Mesothelial cell of epicardium (in vitro differentiated cells): ENCODE measurements around the gene BAHCC1. TPM values are rescaled to one million over a fixed set of nuclear protein-coding genes. Genes with fewer than 3 reads are reported as not detected.

Source experiments
- DNase-seq, 2 experiments: peaks; one replicate each; pipeline ENCODE4 v3.0.0; 2021; ENCODE audit warnings: low spot score in 2 of 2; ENCODE audit not compliant: unreplicated experiment in 2 of 2
- H3K27ac Mint-ChIP-seq: 2 replicates; pipeline ENCODE4 v1.8.0; 2021; ENCODE audit warnings: mixed read lengths
- H3K27me3 Mint-ChIP-seq: 2 replicates; pipeline ENCODE4 v1.8.0; 2021; ENCODE audit warnings: low read depth, mixed read lengths
- H3K36me3 Mint-ChIP-seq: 2 replicates; pipeline ENCODE4 v1.8.0; 2021; ENCODE audit warnings: mixed read lengths
- H3K4me1 Mint-ChIP-seq: 2 replicates; pipeline ENCODE4 v1.8.0; 2021; ENCODE audit warnings: mixed read lengths
- H3K4me3 Mint-ChIP-seq: 2 replicates; pipeline ENCODE4 v1.8.0; 2021; ENCODE audit warnings: mild to moderate bottlenecking, moderate library complexity, mixed read lengths
- H3K9me3 Mint-ChIP-seq: 2 replicates; pipeline ENCODE4 v1.8.0; 2021; ENCODE audit warnings: mixed read lengths
- total RNA-seq: library from RNA; stranded (reverse); gene quantifications from 3 replicates; pipeline ENCODE4 v1.2.1, GENCODE V29; 2021
- TF ChIP-seq, protein P1 (sequence below): fragments of 200-600 bp; sonication (generic); IDR thresholded peaks from one replicate; pipeline ENCODE4 v1.5.0; 2021; ENCODE audit warnings: antibody characterized with exemption; ENCODE audit not compliant: unreplicated experiment

The BAHCC1 gene
- total RNA-seq, 1 donor from 2014 or later, result 34.9 TPM

DNA sequence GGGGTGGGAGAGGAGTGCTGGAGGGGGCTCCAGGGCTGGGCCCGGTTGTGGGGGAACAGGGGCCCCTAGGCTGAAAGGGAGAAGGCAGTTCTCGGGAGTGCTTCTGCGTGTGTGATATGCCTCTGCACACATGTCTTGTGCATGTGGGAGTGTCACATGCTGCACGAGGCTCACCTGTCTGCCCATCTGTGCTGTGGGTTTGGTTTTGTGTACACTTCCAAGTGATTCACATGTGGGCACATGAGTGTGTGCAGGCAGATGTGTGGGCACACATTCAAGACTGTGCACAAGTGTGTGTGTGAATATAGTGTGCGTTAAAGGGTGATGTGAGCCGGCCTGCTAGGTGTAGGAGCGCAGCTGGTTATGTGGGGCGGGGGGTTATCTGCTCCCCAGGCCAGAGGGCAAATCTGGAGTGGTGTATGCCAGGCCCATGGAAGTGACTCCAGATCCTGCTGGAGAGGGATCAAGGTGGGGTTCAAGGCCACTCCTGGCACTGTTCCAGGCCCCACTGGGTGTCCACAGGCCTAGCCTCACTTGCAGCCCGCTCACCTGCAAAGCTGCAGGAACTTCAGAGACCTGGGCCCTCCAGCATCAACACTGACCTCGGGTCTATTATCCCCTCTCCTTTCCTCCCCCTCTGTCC lies 3.8 kb upstream of the BAHCC1 start:
- H3K4me1 Mint-ChIP-seq, result peaks cover 63% of the 10 kb centered on the region
- H3K4me3 Mint-ChIP-seq, result peak overlapping the region; percentile 71
- peak overlapping the region; percentile 96 for H3K27ac Mint-ChIP-seq
- DNase-seq, result no peak
- TF ChIP-seq, protein P1, sequence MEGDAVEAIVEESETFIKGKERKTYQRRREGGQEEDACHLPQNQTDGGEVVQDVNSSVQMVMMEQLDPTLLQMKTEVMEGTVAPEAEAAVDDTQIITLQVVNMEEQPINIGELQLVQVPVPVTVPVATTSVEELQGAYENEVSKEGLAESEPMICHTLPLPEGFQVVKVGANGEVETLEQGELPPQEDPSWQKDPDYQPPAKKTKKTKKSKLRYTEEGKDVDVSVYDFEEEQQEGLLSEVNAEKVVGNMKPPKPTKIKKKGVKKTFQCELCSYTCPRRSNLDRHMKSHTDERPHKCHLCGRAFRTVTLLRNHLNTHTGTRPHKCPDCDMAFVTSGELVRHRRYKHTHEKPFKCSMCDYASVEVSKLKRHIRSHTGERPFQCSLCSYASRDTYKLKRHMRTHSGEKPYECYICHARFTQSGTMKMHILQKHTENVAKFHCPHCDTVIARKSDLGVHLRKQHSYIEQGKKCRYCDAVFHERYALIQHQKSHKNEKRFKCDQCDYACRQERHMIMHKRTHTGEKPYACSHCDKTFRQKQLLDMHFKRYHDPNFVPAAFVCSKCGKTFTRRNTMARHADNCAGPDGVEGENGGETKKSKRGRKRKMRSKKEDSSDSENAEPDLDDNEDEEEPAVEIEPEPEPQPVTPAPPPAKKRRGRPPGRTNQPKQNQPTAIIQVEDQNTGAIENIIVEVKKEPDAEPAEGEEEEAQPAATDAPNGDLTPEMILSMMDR, result no peak
- H3K9me3 Mint-ChIP-seq, result no peaks in the 10 kb centered on the region
- H3K27me3 Mint-ChIP-seq, result no peaks in the 10 kb centered on the region
- no peaks in the 10 kb centered on the region for H3K36me3 Mint-ChIP-seq

DNA sequence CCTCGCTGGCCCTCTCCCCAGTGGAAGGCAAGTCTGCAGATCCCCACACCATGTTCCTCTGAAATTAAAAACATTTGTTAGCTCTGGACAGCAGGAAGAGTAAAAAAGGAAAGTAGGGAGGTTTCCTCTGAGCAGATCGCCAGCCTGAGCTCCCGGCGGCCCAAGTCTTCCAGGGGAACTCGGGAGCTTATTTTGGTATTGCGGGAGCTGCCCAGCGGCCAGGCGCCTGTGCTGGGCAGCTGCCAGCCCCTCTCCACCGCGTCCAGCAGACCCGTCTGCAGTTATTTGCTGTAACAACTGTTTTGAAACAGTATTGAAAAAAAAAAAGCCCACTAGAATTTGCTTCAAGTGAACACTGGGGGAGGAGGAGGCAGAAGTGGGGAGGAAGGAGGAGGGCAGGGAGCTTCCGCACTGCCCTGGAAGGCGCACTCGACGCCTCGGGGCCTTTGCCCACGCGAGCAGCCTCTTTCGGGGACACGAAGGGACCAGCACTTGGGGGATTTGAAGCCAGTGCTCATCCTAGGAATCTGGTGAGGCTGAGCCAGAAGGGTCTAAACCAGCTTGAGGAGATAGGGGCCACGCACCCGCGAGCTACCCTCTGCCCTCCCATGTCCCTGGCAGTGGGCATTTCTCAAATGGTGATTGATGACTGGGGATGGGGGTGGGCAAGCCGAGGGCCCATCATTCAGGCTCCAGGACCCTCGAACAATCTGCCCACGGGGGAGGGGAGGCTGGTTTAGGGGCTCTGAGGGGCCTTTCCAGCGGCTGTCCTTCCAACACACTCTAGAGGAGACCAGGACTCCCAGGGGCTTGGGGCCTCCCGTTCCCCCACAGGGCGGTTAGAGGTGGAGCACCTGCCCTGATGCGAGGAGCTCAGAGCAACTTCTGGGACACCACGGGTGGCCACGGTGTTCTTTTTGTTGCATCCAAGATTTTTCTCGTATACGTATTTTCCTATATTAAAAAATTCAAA lies 3.0 kb upstream of the BAHCC1 start:
- H3K4me3 Mint-ChIP-seq, result peak overlapping the region; percentile 71
- H3K36me3 Mint-ChIP-seq, result no peaks in the 10 kb centered on the region
- no peaks in the 10 kb centered on the region for H3K9me3 Mint-ChIP-seq
- H3K27me3 Mint-ChIP-seq, result no peaks in the 10 kb centered on the region
- peaks cover 63% of the 10 kb centered on the region for H3K4me1 Mint-ChIP-seq
- peak overlapping the region; percentile 96 for H3K27ac Mint-ChIP-seq
- no peak for DNase-seq
- TF ChIP-seq, protein P1, result no peak

DNA sequence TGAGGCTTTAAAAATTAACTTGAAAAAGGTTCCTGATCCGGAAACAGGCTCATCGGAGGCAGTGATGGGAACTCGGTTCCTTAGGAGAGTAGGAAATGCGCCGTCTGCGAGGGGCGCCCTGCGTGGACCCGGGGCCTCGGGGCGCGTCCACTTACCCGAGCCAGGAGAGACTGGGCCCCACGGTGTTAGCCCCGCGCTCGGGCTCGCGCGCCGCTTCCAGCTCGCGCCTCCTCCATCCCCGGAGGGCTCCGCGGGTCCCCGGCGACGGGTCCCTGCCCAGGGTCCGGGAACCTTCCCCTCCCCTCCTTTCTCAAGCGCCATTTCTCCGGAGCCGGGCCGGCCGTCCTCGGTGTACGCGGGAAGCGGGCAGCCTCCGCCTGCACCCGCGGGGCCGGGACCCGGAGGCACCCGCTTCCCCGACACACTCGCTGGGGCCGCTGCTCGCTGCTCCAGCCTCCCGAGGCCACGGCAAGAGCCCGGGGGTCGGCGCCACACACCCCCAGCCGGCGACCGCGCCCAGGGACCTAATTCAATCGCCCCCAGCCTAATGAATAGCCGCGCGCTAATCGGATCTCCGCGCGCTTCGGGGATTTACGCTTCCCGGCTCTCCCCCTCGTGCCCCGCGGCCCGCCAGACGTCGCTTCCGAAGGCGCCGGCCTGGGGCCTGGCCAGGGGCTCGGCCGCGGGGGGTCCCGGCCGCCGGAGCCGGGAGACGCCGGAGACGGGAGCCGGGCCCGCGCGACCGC lies 2.2 kb upstream of the BAHCC1 start:
- Mint-ChIP-seq H3K27me3 (no peaks in the 10 kb centered on the region), H3K27ac (peak overlapping the region; percentile 96), H3K4me1 (peaks cover 65% of the 10 kb centered on the region), H3K4me3 (peak overlapping the region; percentile 71), H3K9me3 (no peaks in the 10 kb centered on the region), H3K36me3 (no peaks in the 10 kb centered on the region)
- DNase-seq, result peak in 1 of 2 experiments; percentile 68
- TF ChIP-seq, protein P1, result no peak

DNA sequence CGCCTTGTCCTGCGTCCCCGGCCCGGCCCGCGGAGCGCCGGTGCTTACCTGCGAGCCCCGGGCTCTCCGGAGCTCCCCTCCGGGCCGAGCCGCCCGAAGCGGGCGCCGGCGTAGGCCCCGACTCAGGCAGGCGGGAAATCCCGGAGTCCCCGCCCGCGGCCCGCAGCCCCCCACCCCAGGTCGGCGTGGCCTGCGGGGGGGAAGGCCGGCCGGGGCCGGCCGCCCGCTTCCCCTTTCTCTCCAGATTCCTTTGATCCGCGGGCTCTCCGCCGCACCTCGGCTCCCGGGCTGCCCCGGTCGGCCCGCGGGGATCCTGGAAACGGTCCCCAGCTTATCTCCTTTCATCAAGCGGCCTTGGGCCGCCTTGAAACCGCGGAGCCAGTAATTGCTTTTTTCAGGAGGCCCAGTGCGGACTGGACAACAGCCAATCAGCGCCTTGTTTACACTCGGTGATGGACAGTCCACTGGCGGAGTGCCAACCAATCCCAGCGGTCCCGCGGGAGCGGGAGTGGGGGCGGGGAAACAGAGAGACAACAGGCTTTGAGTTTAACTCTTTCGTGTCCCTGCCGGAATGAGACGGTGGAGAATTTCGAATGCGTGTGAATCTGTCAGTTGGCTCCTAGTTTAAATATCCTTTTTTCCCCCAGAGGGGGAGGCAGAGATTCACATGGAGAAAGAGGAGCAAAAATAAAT lies 1.4 kb upstream of the BAHCC1 start:
- H3K36me3 Mint-ChIP-seq, result no peaks in the 10 kb centered on the region
- TF ChIP-seq, protein P1, result peak; percentile 13
- no peaks in the 10 kb centered on the region for H3K9me3 Mint-ChIP-seq
- peak; percentile 100 for DNase-seq
- H3K4me1 Mint-ChIP-seq, result peaks cover 63% of the 10 kb centered on the region
- no peaks in the 10 kb centered on the region for H3K27me3 Mint-ChIP-seq
- H3K4me3 Mint-ChIP-seq, result peak overlapping the region; percentile 83
- H3K27ac Mint-ChIP-seq, result peak overlapping the region; percentile 98

DNA sequence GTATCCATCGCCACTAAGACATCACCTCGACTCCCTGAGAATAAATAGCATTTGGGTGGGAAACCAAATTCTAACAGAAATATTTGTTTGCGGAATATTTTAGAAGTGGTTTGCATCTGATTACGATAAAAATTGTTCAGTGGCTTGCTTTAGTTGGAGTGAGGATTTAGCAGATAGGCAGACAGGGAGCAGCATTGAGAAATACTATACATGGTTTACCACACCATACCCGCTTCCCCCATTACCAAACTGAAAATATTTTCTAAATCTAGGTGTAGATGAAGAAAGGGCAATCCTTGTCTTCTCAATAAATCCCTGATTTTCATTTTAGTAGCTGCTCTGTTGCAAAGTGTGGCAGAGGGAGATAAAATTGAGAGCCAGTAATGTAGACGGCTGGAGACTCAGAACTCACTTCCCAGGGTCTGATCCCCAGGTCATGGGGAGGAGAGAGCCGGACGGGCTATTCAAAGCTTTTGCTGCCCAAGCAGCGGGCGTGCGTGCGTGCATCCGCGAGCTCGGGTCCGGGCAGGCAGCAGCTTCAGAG lies 808 bp upstream of the BAHCC1 start:
- no peak for DNase-seq
- H3K4me1 Mint-ChIP-seq, result peaks cover 60% of the 10 kb centered on the region
- no peaks in the 10 kb centered on the region for H3K36me3 Mint-ChIP-seq
- no peaks in the 10 kb centered on the region for H3K9me3 Mint-ChIP-seq
- no peaks in the 10 kb centered on the region for H3K27me3 Mint-ChIP-seq
- TF ChIP-seq, protein P1, result no peak
- peak overlapping the region; percentile 98 for H3K27ac Mint-ChIP-seq
- peak overlapping the region; percentile 83 for H3K4me3 Mint-ChIP-seq
